Fibroblast of villous mesenchyme (primary cell): Measurements from ENCODE around the gene KCNQ1OT1. TPM values are rescaled to one million over a fixed set of nuclear protein-coding genes. Genes with fewer than 3 reads are reported as not detected.
A peak's percentile ranks its signal among the peaks of the same experiment; 100 is the strongest.

ENCODE experiments used
- DNase-seq: peaks from one replicate; pipeline ENCODE4 v3.0.0-alpha.2; 2010; ENCODE audit warnings: low read depth
- H3K4me3 ChIP-seq: 2 replicates; pipeline ENCODE4 v1.5.1; 2011; ENCODE audit warnings: low read depth, mild to moderate bottlenecking, low read length
- total RNA-seq: library from RNA; depleted of rRNA; stranded (reverse); fragments of >200 nt; gene quantifications from 2 replicates; pipeline ENCODE4 v1.2.3, GENCODE V29; 2012
- TF ChIP-seq, protein P1 (sequence below): IDR thresholded peaks from 2 replicates; pipeline ENCODE4 v1.5.1; 2012; ENCODE audit warnings: low read depth, mild to moderate bottlenecking, low read length; ENCODE audit not compliant: insufficient read depth

The KCNQ1OT1 gene
- total RNA-seq, 1 donor, result 6.0 TPM

GRCh38 chr11:2713661-2714462 lies 14.1 kb upstream of the KCNQ1OT1 start:
- TF ChIP-seq, protein P1, sequence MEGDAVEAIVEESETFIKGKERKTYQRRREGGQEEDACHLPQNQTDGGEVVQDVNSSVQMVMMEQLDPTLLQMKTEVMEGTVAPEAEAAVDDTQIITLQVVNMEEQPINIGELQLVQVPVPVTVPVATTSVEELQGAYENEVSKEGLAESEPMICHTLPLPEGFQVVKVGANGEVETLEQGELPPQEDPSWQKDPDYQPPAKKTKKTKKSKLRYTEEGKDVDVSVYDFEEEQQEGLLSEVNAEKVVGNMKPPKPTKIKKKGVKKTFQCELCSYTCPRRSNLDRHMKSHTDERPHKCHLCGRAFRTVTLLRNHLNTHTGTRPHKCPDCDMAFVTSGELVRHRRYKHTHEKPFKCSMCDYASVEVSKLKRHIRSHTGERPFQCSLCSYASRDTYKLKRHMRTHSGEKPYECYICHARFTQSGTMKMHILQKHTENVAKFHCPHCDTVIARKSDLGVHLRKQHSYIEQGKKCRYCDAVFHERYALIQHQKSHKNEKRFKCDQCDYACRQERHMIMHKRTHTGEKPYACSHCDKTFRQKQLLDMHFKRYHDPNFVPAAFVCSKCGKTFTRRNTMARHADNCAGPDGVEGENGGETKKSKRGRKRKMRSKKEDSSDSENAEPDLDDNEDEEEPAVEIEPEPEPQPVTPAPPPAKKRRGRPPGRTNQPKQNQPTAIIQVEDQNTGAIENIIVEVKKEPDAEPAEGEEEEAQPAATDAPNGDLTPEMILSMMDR, result no peak
- DNase-seq, result no peak
- H3K4me3 ChIP-seq, result no peak overlapping the region

DNA sequence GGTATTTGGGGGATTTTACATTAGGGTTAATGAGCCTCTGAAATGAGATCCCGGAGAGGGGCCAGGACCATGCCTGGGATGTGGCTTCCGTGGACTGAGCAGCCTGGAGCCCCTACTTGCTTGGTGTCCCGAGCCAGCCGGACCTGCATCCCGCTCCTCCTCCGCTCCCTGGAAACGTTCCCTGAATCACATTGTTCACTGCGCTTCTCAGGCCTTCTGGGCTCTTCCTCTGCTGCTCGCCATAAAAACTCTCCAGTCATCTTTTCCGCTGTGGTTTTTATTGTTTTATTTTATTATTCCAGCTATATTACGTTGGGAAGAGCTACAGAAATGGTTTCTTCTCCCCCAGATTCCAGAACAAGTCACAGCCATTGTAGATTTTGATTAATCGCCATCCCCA lies 13.3 kb upstream of the KCNQ1OT1 start:
- TF ChIP-seq, protein P1, result no peak
- H3K4me3 ChIP-seq, result no peak overlapping the region

DNA sequence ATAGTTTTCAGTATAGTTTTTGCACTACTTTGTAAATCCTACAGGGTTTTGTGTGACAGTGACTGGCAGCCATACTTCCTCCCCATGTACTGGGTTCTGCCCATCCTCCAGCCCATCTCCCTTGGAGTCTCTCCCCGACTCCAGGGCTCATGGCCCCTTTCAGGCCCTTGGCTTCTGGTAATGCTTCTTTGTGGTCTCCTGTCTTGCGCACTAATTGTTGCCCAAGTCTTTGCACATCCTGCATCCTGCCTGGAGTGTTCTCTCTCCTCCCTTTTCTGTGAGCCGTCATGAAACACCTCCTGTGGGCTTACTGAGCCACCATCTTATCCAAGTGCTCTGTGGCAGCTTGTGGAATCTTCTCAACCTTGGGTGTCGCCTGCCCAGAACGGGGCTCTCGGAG lies 11.4 kb upstream of the KCNQ1OT1 start:
- TF ChIP-seq, protein P1, result no peak
- no peak overlapping the region for H3K4me3 ChIP-seq
- peak; percentile 33 for DNase-seq

More for the DNA sequence above, 13.3 kb upstream of the KCNQ1OT1 start:
- no peak for DNase-seq

DNA sequence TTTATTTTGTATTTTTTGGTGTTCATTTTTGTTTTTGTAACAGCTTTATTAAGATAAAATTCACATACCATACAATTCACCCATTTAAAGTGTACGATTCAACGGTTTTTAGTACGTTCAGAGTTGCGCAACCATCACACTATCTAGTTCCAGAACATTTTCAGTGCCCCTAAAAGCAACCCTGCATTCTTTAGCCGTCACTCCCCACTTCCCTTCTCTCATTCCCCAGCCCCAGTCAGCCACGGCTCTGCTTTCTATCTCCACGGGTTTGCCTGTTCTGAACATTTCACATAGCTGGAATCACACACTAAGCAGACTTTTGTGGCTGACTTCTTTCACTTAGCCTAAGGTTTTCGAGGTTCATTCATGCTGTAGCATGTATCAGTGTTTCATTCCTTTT lies 9.6 kb upstream of the KCNQ1OT1 start:
- peak; percentile 96 for DNase-seq
- TF ChIP-seq, protein P1, result no peak
- H3K4me3 ChIP-seq, result peak overlapping the region; percentile 33

DNA sequence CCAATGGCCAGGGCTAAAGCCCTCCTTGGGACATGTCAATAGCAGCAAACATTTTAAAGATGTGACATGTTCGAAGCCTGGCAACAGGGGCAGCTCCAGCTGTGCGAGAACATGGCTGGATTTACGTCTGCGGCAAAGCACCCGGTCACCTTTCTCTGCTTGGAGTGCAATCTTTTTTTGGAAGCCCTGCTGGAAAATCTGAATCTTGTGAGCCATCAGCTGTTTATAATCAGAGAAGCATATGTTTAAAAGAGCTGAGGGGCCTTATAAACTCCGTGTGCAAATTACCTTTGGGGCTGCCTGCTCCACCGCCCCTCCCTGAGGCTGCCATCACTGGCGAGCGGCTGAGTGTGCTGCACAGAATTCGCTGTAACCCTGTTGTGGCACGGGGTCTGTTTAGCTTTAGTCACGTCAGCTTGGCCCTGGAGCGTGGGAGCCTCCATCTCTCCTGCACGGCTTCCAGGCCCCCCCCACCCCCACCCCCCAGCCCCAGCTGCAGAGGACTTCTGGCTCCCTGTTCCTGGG lies 9.0 kb upstream of the KCNQ1OT1 start:
- TF ChIP-seq, protein P1, result no peak
- H3K4me3 ChIP-seq, result peak overlapping the region; percentile 15
- DNase-seq, result peak; percentile 81

GRCh38 chr11:2708151-2708581 lies 8.4 kb upstream of the KCNQ1OT1 start:
- H3K4me3 ChIP-seq, result no peak overlapping the region
- no peak for DNase-seq
- TF ChIP-seq, protein P1, result no peak
